HepG2 (cell line): Measurements from ENCODE around the gene ALPK3. TPM values are rescaled to one million over a fixed set of nuclear protein-coding genes. Genes with fewer than 3 reads are reported as not detected.

Source experiments
- ATF1 ChIP-seq: IDR thresholded peaks from 2 replicates; pipeline ENCODE4 v1.6.1; 2016; ENCODE audit warnings: mild to moderate bottlenecking, control low read depth
- CBX2 ChIP-seq, 2 experiments: fragments of 200-600 bp in 1 of 2; sonication (generic); formaldehyde crosslinking in 1 of 2; IDR thresholded peaks; 2 replicates each; pipeline versions ENCODE4 v1.7.0 to v1.8.1; 2018 to 2022; ENCODE audit warnings: low read depth in 2 of 2, low read length in 1 of 2, mild to moderate bottlenecking in 1 of 2, missing genetic modification reagents in 1 of 2
- EZH2 ChIP-seq: conservative IDR thresholded peaks from 2 replicates; pipeline ENCODE4 v1.6.1; 2012; ENCODE audit warnings: mild to moderate bottlenecking, low read depth, low read length, moderate library complexity
- HDAC6 ChIP-seq: fragments of 200-600 bp; sonication (generic); IDR thresholded peaks from 2 replicates; pipeline ENCODE4 v1.7.0; 2017; ENCODE audit warnings: mild to moderate bottlenecking, antibody characterized with exemption, low read length, low read depth
- IKZF4 ChIP-seq: sonication (generic); formaldehyde crosslinking; IDR thresholded peaks from 2 replicates; pipeline ENCODE4 v1.5.1; 2020; ENCODE audit warnings: borderline replicate concordance, mild to moderate bottlenecking, low read depth, missing genetic modification reagents; ENCODE audit errors: not compliant biosample characterization
- NKX3-1 ChIP-seq: sonication (generic); formaldehyde crosslinking; IDR thresholded peaks from 2 replicates; pipeline ENCODE4 v1.5.0; 2020; ENCODE audit warnings: missing genetic modification reagents
- PHF21A ChIP-seq: sonication (generic); formaldehyde crosslinking; IDR thresholded peaks from 2 replicates; pipeline ENCODE4 v1.5.0; 2020; ENCODE audit warnings: mild to moderate bottlenecking, missing genetic modification reagents
- TCF7L2 ChIP-seq: IDR thresholded peaks from 2 replicates; pipeline ENCODE4 v1.6.1; 2011; ENCODE audit warnings: mild to moderate bottlenecking, low read depth, low read length, moderate library complexity
- TEAD2 ChIP-seq: sonication (generic); formaldehyde crosslinking; IDR thresholded peaks from 2 replicates; pipeline ENCODE4 v1.9.0; 2021; ENCODE audit warnings: missing genetic modification reagents
- ZFAT ChIP-seq: sonication (generic); formaldehyde crosslinking; conservative IDR thresholded peaks from 2 replicates; pipeline ENCODE4 v1.8.1; 2023; ENCODE audit warnings: missing genetic modification reagents, inconsistent platforms
- ZNF232 ChIP-seq: sonication (generic); formaldehyde crosslinking; IDR thresholded peaks from 2 replicates; pipeline ENCODE4 v1.4.0; 2020; ENCODE audit warnings: missing genetic modification reagents, borderline replicate concordance
- ZNF660 ChIP-seq: sonication (generic); formaldehyde crosslinking; IDR thresholded peaks from 2 replicates; pipeline ENCODE4 v1.5.1; 2020; ENCODE audit warnings: mild to moderate bottlenecking, low read depth, missing genetic modification reagents, borderline replicate concordance
- ZNF773 ChIP-seq: sonication (generic); formaldehyde crosslinking; IDR thresholded peaks from 2 replicates; pipeline ENCODE4 v1.4.0; 2020; ENCODE audit warnings: missing genetic modification reagents, borderline replicate concordance
- polyA plus RNA-seq, 8 experiments: library from polyadenylated mRNA; depleted of rRNA in 3 of 8; stranded (reverse) in 7 of 8; unstranded in 1 of 8; fragments of >200 nt; fragmentation: Illumina TruSeq in 4 of 8; extraction: Trizol in 4 of 8; gene quantifications; 2 replicates each; pipeline versions ENCODE4 v1.2.1 to v1.2.3, GENCODE V29; 2011 to 2016; ENCODE audit warnings: low read depth in 4 of 8, missing spikeins in 1 of 8, mixed read lengths in 1 of 8; ENCODE audit not compliant: insufficient read depth in 1 of 8
- total RNA-seq, 5 experiments: library from RNA; depleted of rRNA; stranded (reverse); fragments of >200 nt; fragmentation: Illumina TruSeq; extraction: Trizol; gene quantifications; 2 replicates each; pipeline ENCODE4 v1.2.3, GENCODE V29; 2016; ENCODE audit warnings: low read depth in 1 of 5
- TF ChIP-seq, protein P1 (sequence below): sonication (generic); formaldehyde crosslinking; IDR thresholded peaks from 2 replicates; pipeline ENCODE4 v1.8.1; 2023; ENCODE audit warnings: mild to moderate bottlenecking, missing genetic modification reagents, borderline replicate concordance
- TF ChIP-seq, protein P2 (sequence below): IDR thresholded peaks from 2 replicates; pipeline ENCODE4 v1.6.1; 2016
- TF ChIP-seq, protein P3 (sequence below): IDR thresholded peaks from 2 replicates; pipeline ENCODE4 v1.6.1; 2016; ENCODE audit warnings: low read depth, missing genetic modification reagents, missing compliant biosample characterization
- TF ChIP-seq, protein P4 (sequence below): sonication (generic); formaldehyde crosslinking; IDR thresholded peaks from 2 replicates; pipeline ENCODE4 v1.4.0; 2020; ENCODE audit warnings: missing genetic modification reagents
- TF ChIP-seq, protein P5 (sequence below): sonication (generic); formaldehyde crosslinking; IDR thresholded peaks from 2 replicates; pipeline ENCODE4 v1.4.0; 2020; ENCODE audit warnings: missing genetic modification reagents, borderline replicate concordance

The ALPK3 gene
- total and polyA plus RNA-seq, 2 of the 13 experiments (the other 11 are each of a cell fraction or from before 2014, with no cell fraction given): 0.04 to 0.42 TPM

DNA sequence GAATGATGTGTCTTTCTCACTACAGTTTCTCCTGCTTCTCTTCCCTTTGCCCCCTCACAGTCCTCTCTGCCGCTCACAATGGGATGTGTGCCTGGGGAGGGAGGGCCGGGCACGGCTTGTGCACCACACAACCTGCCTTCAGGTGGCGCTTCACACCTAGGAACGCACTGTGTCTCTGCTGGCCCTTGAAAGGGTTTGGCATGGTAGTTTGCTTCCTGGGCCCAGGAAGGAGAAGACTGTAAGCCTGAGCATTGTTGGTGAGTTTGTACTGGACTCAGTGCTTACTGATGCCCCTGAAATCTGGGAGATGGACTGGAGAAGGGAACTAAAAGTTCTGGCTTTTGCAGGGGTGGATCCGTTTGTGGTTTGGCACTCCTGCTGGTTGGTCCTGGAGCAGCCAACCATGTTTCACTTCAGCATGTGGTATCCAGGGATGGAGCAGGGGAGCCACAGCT is 9.2 kb downstream of the ALPK3 start (continued):
- no peak for TF ChIP-seq IKZF4 (CRISPR knock-in tag)
- no peak for TF ChIP-seq ATF1 (CRISPR knock-in tag)
- no peak for TF ChIP-seq ZNF232 (CRISPR knock-in tag)
- TF ChIP-seq, protein P1, sequence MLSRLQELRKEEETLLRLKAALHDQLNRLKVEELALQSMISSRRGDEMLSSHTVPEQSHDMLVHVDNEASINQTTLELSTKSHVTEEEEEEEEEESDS (CRISPR knock-in tag): no peak
- TF ChIP-seq, protein P2, sequence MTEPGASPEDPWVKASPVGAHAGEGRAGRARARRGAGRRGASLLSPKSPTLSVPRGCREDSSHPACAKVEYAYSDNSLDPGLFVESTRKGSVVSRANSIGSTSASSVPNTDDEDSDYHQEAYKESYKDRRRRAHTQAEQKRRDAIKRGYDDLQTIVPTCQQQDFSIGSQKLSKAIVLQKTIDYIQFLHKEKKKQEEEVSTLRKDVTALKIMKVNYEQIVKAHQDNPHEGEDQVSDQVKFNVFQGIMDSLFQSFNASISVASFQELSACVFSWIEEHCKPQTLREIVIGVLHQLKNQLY (CRISPR knock-in tag): no peak
- TF ChIP-seq NKX3-1 (CRISPR knock-in tag): no peak
- TF ChIP-seq ZNF660 (CRISPR knock-in tag): no peak
- no peak for TF ChIP-seq HDAC6
- TF ChIP-seq ZNF773 (CRISPR knock-in tag): no peak
- TF ChIP-seq, protein P3, sequence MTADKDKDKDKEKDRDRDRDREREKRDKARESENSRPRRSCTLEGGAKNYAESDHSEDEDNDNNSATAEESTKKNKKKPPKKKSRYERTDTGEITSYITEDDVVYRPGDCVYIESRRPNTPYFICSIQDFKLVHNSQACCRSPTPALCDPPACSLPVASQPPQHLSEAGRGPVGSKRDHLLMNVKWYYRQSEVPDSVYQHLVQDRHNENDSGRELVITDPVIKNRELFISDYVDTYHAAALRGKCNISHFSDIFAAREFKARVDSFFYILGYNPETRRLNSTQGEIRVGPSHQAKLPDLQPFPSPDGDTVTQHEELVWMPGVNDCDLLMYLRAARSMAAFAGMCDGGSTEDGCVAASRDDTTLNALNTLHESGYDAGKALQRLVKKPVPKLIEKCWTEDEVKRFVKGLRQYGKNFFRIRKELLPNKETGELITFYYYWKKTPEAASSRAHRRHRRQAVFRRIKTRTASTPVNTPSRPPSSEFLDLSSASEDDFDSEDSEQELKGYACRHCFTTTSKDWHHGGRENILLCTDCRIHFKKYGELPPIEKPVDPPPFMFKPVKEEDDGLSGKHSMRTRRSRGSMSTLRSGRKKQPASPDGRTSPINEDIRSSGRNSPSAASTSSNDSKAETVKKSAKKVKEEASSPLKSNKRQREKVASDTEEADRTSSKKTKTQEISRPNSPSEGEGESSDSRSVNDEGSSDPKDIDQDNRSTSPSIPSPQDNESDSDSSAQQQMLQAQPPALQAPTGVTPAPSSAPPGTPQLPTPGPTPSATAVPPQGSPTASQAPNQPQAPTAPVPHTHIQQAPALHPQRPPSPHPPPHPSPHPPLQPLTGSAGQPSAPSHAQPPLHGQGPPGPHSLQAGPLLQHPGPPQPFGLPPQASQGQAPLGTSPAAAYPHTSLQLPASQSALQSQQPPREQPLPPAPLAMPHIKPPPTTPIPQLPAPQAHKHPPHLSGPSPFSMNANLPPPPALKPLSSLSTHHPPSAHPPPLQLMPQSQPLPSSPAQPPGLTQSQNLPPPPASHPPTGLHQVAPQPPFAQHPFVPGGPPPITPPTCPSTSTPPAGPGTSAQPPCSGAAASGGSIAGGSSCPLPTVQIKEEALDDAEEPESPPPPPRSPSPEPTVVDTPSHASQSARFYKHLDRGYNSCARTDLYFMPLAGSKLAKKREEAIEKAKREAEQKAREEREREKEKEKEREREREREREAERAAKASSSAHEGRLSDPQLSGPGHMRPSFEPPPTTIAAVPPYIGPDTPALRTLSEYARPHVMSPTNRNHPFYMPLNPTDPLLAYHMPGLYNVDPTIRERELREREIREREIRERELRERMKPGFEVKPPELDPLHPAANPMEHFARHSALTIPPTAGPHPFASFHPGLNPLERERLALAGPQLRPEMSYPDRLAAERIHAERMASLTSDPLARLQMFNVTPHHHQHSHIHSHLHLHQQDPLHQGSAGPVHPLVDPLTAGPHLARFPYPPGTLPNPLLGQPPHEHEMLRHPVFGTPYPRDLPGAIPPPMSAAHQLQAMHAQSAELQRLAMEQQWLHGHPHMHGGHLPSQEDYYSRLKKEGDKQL: no peak
- TF ChIP-seq, protein P4, sequence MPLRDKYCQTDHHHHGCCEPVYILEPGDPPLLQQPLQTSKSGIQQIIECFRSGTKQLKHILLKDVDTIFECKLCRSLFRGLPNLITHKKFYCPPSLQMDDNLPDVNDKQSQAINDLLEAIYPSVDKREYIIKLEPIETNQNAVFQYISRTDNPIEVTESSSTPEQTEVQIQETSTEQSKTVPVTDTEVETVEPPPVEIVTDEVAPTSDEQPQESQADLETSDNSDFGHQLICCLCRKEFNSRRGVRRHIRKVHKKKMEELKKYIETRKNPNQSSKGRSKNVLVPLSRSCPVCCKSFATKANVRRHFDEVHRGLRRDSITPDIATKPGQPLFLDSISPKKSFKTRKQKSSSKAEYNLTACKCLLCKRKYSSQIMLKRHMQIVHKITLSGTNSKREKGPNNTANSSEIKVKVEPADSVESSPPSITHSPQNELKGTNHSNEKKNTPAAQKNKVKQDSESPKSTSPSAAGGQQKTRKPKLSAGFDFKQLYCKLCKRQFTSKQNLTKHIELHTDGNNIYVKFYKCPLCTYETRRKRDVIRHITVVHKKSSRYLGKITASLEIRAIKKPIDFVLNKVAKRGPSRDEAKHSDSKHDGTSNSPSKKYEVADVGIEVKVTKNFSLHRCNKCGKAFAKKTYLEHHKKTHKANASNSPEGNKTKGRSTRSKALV (CRISPR knock-in tag): no peak
- TF ChIP-seq EZH2: no peak
- no peak for TF ChIP-seq TEAD2 (CRISPR knock-in tag)
- TF ChIP-seq, protein P5, sequence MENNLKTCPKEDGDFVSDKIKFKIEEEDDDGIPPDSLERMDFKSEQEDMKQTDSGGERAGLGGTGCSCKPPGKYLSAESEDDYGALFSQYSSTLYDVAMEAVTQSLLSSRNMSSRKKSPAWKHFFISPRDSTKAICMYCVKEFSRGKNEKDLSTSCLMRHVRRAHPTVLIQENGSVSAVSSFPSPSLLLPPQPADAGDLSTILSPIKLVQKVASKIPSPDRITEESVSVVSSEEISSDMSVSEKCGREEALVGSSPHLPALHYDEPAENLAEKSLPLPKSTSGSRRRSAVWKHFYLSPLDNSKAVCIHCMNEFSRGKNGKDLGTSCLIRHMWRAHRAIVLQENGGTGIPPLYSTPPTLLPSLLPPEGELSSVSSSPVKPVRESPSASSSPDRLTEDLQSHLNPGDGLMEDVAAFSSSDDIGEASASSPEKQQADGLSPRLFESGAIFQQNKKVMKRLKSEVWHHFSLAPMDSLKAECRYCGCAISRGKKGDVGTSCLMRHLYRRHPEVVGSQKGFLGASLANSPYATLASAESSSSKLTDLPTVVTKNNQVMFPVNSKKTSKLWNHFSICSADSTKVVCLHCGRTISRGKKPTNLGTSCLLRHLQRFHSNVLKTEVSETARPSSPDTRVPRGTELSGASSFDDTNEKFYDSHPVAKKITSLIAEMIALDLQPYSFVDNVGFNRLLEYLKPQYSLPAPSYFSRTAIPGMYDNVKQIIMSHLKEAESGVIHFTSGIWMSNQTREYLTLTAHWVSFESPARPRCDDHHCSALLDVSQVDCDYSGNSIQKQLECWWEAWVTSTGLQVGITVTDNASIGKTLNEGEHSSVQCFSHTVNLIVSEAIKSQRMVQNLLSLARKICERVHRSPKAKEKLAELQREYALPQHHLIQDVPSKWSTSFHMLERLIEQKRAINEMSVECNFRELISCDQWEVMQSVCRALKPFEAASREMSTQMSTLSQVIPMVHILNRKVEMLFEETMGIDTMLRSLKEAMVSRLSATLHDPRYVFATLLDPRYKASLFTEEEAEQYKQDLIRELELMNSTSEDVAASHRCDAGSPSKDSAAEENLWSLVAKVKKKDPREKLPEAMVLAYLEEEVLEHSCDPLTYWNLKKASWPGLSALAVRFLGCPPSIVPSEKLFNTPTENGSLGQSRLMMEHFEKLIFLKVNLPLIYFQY: no peak
- no peak for TF ChIP-seq CBX2 (IDR thresholded peaks at IDR 0.05; ENCODE audit: low read depth, low read length)
- no peak for TF ChIP-seq CBX2 (CRISPR knock-in tag; IDR thresholded peaks at IDR 0.05; ENCODE audit: low read depth)
- TF ChIP-seq PHF21A (CRISPR knock-in tag): no peak
- TF ChIP-seq ZFAT (CRISPR knock-in tag): no peak
- no peak for TF ChIP-seq TCF7L2
